HG03280 (cell line): ENCODE data around the gene NKPD1.
A peak's percentile ranks its signal among the peaks of the same experiment; 100 is the strongest.

Source experiments
- ATAC-seq: cut with Tn5 transposase; IDR thresholded peaks from one replicate; pipeline ENCODE4 v1.9.1; 2021; ENCODE audit warnings: mild to moderate bottlenecking, moderate library complexity; ENCODE audit not compliant: unreplicated experiment

Gene NKPD1, protein sequence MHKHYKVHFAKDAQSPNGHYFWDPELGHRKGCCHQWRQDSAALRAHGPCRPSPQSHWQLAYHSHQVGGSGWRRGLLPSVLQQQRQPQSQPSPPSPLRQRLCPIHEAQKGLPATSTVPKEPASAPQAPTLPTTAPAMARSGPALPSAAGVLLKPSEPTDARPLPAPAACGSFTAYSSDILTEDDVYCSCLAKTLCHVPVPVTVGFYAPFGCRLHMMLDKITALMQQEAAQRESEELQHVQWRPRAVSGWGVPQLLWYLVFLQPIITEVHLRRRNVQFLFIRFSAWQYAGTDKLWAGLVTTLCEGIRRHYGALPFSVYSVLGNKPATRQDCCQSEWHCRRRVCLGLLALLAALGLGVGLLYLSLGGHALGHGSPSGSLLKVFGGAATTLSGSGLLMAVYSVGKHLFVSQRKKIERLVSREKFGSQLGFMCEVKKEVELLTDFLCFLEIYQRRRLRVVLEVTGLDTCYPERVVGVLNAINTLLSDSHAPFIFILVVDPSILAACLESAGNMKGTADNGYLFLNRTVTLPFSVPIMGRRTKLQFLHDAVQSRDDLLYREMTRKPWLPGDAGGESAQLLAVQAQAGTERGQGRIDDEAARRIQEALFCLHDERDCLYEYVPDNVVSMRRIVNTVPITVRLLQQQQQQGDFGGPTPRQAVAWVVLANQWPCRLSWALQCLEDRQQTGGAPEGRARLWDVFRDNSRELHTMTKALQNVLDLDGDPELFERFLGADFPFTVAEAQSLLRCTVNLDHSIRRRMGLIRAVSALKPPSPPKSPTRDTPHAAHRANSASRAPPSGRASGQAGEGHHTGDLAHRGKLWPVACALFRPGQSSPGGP

DNA sequence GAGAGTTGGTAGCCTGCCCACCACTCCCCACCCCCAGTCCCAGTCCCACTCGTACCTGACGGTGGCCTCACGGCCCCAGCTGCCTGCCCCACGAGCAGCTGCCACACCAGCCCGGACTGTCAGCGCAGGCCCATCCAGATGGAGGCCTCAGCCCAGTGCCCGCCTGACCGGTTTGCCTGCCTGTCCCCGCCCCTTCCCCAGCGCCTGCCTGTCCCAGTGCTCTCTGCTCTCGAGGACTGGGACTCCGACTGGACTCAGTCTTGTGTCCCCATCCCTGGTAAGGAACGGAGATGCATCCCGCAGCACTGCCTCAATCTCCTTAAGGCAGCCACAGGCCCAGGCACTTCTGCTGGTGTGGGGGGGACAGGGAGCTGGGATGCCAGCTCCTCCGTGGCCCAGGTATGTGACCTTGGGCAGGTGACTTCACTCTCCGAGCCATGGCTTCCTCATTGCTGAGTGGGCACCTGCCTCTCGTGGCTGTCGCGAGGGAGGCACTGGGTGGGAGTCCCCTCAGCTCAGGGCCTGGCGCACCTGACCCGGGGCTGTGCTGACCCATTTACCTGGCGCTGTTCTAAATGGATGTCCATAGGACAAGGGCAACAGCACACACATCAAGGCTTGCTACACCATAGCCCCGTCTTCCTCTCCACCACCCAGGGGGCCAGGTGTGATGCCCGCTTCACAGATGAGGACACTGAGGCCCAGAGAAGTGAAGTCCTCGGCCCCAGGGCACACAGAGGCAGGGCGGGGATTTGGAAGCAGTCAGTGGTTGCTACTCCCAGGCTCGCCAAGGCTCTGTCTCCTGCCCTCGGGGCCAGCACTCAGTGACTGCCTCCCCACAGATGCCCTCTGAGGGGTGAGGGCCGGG lies at the start of gene NKPD1:
Gene NKPD1, minus strand, starts transcription at position 113 of the 868 bp plus-strand sequence. CDS start 832 bp downstream, outside the sequence.
- ATAC-seq, result no peak

DNA sequence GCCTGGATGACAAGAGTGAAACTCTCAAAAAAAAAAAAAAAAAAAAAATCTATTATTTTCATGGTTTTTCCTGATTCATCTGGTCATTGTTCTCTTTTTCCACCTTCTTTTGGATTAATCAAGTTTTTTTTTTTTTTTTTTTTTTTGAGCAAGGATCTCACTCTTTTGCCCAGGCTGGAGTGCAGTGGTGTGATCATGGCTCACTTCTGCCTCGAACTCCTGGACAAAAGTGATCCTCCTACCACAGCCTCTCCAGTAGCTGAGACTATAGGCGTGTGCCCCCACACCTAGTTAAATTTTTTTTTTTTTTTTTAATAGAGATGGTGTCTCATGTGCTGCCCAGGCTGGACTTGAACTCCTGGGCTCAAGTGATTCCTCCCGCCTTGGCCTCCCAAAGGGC lies 45.5 kb upstream of the NKPD1 start:
- no peak for ATAC-seq

DNA sequence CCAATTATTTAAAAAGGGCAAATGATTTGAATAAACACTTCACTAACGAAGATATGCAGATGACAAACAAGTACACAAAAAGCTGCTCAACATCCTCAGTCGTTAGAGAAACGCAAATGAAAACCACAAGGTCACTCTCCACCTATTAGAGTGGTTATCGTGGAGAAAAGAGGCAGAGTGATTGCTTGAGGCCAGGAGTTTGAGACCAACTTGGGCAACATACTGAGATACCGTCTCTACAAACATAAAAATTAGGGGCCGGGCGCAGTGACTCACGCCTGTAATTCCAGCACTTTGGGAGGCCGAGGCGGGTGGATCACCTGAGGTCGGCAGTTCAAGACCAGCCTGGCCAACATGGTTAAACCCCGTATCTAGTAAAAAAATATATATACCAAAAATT lies 45.0 kb upstream of the NKPD1 start:
- no peak for ATAC-seq

DNA sequence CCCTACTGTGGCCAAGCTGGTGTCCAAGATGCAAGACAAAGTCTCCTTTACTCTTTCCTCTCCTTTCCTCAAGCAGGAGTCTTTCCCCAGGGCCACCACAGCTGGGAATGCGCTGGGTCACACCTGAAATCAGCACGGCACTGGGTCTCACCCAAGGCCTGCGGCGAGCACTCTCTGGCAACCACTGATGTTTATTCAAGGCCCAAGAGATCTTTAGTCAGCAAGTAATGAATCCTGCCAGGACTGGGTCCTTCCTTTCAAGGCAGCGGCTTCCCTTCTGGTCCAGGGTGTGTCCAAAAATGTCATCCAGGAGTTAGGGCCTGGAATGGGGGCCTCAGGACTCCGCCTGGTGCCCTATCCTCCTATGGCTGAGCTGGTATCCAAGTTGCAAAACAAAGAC lies 41.9 kb upstream of the NKPD1 start:
- ATAC-seq, result no peak

DNA sequence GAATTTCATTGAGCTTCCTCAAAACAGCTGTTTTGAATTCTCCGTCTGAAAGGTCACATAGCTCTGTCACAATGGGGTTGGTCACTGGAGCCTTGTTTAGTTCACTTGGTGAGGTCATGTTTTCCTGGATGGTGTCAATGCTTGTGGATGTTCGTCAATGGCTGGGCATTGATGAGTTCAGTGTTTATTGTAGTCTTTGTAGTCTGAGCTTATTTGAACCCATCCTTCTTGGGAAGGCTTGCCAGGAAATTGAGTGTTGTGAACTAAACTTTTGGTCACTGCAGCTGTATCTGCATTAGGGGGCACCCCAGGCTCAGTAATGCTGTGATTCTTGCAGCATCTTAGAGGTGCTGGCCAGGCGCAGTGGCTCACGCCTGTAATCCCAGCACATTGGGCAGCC lies 39.8 kb upstream of the NKPD1 start:
- no peak for ATAC-seq

DNA sequence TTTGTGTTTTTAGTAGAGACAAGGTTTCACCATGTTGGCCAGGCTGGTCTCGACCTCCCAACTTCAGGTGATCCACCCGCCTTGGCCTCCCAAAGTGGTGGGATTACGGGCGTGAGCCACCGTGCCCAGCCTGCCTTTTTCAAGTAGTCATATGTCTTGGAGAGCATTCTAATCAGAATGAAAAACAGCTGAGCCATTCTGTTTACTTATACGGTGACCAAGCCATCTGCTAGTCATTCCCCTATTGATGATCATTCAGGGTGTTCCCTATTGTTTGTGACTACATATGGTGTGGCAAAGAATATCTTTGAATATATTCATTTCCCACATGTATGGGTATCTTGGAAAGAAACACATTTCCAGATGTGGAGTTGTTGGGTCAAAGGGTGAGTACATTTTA lies 35.0 kb upstream of the NKPD1 start:
- no peak for ATAC-seq

DNA sequence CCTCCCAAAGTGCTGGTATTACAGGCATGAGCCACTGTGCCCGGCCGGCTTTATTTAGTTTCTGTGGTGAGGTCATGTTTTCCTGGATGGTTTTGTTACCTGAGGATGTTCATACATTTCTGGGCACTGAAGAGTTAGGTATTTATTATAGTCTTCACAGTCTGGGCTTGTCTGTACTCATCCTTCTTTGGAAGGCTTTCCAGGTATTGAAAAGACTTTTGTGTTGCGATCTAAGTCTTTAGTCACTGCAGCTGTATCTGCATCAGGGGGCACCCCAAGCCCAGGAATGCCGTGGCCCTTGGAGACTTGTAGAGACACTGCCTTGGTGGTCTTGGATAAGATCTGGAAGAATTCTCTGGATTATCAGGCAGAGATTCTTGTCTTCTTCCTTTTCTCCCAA lies 30.6 kb upstream of the NKPD1 start:
- ATAC-seq, result no peak

DNA sequence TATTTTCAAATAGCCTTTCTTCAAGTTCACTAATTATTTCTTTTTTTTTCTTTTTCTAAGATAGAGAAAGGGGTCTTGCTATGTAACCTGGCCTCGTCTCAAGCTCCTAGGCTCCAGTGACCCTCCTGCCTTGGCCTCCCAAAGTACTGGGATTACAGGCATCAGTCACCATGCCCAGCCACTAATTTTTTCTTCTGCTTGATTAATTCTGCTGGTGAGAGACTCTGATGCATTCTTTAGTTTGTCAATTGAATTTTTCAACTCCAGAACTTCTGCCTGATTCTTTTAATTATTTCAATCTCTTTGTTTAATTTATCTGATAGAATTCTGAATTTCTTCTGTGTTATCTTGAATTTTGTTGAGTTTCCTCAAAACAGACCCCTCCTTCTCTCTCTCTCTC lies 29.2 kb upstream of the NKPD1 start:
- ATAC-seq, result no peak

DNA sequence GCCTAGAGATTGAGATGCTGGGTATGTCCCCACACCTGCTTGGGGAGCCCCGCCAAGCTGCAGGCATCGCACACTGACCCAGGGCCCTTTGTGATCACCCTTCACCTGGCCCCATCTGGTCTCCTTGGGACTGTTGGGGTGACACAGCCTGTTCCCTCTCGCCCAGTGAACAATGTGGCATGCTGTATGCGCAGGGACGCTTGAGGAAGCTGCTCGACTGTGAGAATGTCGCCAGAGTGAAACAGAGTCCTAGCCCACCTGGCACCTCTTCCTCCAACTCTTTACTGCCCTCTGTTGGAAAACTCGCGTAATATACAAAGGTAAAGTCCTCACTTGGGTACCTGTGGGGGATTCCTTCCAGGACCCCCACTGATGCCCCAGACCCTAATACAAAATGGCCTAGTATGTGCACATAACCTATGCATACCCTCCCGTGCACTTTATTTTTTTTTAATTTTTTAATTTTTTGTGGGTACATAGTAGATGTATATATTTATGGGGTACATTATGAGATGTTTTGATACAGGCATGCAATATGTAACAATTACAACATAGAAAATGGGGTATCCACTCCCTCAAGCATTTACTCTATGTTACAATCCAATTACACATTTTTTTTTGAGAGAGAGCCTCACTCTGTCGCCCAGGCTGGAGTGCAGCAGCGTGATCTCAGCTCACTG lies 26.8 kb upstream of the NKPD1 start:
- ATAC-seq, result no peak

DNA sequence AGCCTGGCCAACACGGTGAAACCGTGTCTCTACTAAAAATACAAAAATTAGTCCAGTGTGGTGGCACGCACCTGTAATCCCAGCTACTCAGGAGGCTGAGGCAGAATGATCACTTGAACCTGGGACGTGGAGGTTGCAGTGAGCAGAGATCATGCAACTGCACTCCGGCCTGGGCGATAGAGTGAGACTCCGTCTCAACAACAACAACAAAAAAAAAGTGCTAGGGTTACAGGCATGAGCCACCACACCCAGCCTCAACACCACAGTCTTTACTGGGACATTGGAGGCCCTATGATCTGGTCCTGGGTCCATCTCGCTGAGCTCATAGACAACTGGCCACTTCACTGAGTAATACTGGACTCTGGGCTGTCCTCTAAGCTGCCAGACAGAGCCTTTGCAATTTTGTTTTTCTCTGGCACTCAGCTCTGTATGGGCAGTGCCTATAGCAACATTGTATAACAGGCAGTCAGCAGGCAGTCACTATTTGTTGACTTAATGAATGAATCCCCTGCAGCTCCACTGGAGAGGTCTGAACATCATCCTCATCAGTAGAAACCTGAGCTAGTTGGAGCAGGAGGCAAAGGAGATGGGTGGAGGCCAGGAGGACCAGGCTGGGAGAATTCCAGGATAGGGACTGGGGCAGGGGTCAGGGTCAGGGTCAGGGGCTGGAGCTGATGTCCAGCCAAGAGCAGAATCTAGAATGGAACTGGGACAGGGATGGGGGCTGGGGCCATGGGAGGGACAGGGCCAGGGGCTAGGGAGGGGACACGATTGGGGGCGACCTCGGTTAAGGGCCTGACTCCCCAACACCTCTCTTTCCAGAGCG lies 25.9 kb upstream of the NKPD1 start:
- ATAC-seq, result no peak

DNA sequence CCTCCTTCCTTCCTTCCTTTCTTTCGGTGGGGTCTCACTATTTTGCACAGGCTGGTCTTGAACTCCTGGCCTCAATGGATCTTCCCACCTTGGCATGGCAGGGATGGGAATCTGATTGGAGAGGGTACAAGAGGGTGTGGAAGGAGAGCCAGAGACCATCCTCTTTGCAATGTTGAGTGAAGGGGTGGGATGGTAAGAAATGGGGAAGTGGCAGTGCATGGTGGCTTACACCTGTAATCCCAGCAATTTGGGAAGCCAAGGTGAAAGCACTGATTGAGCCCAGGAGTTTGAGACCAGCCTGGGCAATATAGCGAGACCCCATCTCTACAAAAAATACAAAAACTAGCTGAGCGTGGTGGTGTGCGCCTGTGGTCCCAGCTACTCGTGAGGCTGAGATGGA lies 23.3 kb upstream of the NKPD1 start:
- ATAC-seq, result no peak

DNA sequence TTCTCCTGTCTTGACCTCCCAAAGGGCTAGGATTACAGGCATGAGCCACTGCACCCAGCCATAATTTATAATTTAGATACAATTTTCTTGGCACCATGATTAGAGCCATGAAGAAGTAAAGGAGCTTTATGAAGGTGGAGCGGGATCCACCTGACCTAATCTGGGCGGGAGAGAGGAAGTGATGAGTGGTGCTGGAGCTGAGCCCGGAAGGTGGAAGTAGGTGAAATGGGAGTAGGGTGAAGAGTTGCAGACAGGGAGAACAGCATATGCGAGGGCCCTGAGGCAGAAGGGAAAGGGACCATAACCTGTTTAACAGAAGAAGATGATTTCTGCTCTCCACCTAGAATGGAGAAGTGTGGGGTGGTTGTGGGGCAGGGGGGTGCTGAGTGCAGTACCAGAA lies 22.0 kb upstream of the NKPD1 start:
- ATAC-seq, result no peak

DNA sequence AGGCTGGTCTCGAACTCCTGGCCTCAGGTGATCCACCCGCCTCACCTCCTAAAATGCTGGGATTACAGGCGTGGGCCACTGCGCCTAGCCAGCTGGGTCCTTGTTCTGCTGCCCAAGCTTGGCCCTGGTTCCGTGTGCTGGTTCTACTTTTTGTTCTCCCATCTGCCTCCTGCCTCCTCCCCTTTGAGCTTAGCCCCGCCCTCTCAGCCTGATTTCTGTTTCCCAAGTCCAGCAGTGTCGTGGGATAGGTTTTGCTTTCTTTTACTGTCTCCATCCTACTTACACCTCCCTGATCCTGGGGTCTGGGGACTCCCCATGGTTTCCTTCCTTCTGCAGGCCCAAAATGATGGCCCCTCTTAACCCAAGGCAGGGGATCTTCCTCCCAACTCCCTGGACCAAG lies 20.2 kb upstream of the NKPD1 start:
- no peak for ATAC-seq

DNA sequence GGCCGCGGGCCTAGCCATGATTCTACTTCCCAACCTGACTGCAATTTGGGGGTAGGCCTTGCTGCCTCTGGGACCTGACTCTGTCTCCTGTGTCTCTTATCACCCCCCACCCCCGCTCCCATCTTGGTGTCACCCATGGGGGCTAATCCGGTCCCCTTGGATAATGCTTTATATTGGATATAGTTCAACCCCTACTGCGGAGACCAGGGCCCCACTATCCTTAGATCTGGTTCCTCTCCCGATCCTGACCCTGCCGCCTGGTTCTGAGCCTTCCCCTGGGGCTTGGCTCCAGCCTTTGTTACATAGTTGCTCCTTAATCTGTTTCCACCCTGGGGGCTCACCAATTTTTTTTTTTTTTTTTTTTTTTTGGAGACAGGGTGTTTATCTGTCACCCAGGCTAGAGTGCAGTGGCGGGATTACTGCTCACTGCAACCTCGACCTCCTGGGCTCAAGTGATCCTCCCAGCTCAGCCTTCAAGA lies 19.1 kb upstream of the NKPD1 start:
- ATAC-seq, result no peak

DNA sequence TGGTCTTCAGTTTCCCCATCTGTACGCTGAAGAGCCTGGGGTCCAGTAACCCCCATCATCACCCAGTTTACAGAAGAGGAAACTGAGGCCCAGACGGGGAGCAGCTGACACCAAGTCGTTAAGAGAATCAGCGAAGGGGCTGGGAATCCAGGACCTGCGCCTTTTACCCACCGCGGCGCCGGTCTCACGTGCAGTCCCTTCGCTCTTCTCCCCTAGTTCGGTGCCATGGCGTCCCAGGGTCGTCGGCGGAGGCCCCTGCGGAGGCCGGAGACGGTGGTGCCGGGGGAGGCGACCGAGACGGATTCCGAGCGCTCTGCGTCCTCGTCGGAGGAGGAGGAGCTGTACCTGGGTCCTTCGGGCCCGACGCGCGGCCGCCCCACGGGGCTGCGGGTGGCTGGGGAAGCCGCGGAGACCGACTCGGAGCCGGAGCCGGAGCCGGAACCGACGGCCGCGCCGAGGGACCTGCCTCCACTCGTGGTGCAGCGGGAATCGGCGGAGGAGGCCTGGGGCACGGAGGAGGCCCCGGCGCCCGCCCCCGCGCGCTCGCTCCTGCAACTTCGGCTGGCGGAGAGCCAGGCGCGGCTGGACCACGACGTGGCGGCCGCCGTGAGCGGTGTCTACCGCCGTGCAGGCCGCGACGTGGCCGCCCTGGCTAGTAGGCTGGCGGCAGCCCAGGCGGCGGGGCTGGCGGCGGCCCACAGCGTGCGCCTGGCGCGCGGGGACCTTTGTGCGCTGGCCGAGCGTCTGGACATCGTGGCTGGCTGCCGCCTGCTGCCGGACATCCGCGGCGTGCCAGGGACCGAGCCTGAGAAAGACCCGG lies 18.5 kb upstream of the NKPD1 start:
- ATAC-seq, result no peak

DNA sequence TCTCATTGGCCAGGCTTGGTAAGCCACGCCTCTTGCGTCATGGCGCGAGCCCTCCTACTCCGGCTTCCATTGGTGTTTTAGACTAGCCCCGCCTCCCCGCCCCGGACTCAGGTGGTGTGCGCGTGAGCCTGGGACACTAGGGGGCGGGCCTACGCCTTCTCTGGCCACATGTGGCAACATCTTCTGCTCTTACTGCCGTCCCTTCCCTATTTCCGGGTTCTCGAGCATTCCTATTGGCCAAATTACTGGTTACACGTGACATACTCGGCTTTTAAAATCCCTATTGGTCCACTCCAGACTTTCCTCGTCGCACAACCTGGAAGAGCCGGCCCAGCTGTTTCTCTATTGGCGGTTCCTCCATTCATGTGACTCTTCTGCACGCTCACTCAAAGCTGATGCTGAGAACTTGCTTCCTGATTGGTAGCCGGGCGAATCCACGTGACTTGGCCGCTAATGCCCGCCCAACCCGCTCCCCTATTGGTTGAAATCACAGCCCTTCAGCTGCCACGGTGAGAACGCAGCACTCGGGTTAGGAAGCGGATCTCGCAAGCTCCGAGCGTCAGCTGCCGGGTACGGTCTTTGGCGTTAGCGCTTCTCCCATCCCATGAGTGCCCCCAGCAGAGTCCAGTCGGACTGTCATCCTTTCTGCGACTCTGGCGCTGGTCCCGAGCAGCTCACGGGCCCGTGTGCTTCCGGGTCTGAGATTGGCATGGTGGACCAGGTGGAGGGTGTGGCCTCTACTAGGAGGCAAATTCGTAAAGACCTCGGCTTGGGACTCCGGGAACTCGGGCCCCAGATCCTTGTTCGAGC lies 17.7 kb upstream of the NKPD1 start, which contains the start of gene BLOC1S3:
Gene BLOC1S3, plus strand, starts transcription at position 523 of the 810 bp plus-strand sequence. CDS start 513 bp downstream, outside the sequence.
- ATAC-seq, result peak; percentile 78

DNA sequence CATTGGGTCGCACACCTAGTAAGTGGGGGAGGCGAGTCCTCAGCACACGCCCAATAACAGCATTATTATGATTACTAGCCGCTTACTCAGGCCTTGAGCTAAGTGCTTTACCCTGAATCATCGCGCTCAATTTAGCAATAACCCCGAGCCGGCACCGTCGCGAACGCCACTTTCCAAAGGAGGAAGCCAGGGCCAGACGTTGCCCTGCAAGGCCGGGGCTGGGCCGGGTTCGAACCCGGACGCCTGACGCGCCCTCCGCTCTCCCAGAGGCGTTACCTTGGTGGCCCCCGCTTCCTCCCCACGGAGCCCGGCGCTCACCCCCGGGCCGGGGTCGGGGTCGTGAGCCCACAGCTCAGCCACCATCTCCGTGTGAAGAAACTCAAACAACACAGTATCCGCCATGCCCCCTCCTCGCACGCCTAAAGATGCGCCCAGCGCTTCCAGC lies 17.1 kb upstream of the NKPD1 start, which contains the start of gene TRAPPC6A:
Gene TRAPPC6A, minus strand, starts transcription at position 421 of the 445 bp plus-strand sequence. Its CDS starts 19 bp downstream, at position 402.
- ATAC-seq, result peak; percentile 0
